GM12864 (cell line): Measurements from ENCODE around the gene GPR65.

Experiments
- DNase-seq: peaks from one replicate; pipeline ENCODE4 v3.0.0-alpha.2; 2011; ENCODE audit warnings: low read depth
- H3K4me3 ChIP-seq: 2 replicates; pipeline ENCODE4 v1.5.1; 2011; ENCODE audit warnings: mild to moderate bottlenecking, low read depth, low read length, control low read depth
- CTCF ChIP-seq: IDR thresholded peaks from 2 replicates; pipeline ENCODE4 v1.5.1; 2011; ENCODE audit warnings: low read depth, mild to moderate bottlenecking, moderate library complexity, low read length, control low read depth, inconsistent platforms; ENCODE audit errors: missing control alignments

GPR65 gene

DNA sequence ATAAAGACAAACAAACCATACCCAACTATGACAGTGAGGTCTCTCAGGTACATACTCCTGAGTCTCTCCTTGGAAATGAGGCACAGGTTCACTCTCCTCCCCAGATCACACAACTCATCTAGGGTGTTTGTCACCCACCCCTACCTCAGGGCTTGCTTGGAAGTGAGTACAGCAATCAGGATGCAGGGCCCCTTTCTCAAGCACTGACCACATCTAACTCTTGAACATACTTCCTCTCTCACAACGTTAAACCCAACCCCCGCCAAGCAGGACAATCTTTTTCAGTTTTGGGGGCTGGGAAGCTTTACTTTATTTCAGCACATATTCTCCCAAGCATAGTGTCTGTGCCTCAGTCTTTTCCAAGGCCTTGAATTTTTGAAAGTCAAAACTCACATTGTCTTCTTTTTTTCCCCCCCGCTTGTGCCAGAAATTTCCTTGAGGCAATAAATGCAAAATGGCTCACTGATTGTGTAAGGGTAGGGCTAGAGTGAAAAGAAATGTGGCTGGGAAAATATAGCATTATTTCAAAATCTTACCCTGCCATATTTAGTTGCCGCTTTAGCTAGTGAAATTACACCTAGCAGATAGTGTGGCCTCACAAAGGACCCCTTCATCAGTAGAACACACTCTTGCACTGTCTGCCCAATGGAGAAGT is 2.4 kb upstream of the GPR65 start:
- TF ChIP-seq CTCF: no peak
- no peak overlapping the region for H3K4me3 ChIP-seq
- DNase-seq: no peak

- TF ChIP-seq CTCF: no peak
- no peak overlapping the region for H3K4me3 ChIP-seq
- DNase-seq: no peak
These were observed 1.5 kb upstream of the GPR65 start for GRCh38 chr14:88003425-88003824.

GRCh38 chr14:88004506-88005036 is 364 bp upstream of the GPR65 start:
- TF ChIP-seq CTCF: no peak
- DNase-seq: no peak
- no peak overlapping the region; the same call in 1 of the 2 replicates for H3K4me3 ChIP-seq

DNA sequence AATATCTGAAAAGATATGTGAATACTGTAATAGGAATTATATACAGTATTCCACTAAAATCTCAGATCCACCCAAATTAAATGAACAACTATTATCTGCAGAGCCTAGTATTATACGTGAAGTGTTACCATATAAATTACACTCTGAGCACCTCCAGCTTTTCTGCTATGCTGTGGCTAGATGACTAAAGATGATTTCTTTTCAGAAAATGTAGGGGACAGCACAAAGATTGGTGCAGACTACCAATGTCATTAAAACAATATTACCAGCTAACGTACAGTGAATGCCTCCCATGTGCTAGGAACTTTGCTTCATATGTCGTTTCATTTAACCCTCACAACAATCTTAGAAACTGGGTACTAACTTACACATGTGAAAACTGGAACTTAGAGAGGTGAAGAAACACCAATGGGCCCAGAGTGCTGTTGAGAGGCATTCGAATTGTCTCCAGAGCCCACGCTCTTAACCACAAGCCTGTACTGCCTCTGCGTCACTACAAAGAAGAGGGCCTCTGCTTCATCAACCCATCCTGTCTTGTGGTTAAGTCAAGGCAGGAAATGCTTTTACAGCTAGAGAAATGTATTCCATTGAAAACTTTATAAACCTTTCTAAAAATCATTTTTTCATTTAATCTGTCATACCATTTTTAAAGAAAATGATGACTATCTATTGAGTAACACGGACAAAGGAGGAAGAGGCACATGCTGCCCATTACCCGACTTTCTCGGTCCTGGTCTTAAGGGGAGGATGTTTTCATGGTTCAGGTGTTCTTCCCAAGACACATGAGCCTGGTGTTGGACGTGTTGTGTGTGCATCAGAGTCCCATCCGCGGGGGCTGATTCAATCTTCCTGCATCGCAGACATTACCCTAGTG is 1.3 kb downstream of the GPR65 start:
- H3K4me3 ChIP-seq: peak overlapping the region; percentile 65
- peak; percentile 80 for DNase-seq

GRCh38 chr14:88007608-88008007 is 2.7 kb downstream of the GPR65 start:
- no peak overlapping the region for H3K4me3 ChIP-seq
- no peak for TF ChIP-seq CTCF
- no peak for DNase-seq

More for the DNA sequence above, 1.3 kb downstream of the GPR65 start:
- no peak for TF ChIP-seq CTCF

DNA sequence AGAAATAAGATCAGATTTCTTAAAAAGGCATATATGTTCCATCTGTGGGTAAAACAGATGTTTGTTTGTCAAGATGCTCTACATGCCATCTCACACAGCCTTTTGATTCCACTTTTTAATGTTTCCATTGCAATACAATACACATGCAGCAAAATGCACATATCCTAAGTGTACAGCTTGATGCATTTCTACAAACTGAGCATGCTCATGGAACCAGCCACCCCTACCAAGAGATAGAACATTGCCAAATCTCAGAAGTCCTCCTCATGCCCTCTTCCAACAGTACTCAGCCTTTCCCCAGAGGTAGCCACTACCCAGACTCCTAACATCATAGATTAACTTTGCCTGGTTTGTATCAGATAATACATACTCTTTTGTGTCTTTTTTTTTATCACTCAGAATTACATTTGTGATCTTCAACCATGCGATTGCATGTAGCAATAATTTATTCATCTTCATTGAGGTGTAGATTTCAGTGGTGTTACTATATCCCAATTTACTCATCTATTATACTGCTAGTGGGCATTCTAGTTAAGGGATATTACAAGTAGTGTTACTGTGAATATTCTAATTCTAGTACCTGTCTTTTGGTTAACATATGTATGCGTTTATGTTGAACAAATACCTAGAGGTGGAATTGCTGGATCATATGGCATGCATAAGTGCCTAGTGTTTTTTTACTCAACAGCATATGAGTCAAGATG is 3.3 kb downstream of the GPR65 start:
- no peak overlapping the region for H3K4me3 ChIP-seq
- no peak for TF ChIP-seq CTCF
- DNase-seq: no peak
